ENCODE results near the gene KAZN.

KAZN gene

DNA sequence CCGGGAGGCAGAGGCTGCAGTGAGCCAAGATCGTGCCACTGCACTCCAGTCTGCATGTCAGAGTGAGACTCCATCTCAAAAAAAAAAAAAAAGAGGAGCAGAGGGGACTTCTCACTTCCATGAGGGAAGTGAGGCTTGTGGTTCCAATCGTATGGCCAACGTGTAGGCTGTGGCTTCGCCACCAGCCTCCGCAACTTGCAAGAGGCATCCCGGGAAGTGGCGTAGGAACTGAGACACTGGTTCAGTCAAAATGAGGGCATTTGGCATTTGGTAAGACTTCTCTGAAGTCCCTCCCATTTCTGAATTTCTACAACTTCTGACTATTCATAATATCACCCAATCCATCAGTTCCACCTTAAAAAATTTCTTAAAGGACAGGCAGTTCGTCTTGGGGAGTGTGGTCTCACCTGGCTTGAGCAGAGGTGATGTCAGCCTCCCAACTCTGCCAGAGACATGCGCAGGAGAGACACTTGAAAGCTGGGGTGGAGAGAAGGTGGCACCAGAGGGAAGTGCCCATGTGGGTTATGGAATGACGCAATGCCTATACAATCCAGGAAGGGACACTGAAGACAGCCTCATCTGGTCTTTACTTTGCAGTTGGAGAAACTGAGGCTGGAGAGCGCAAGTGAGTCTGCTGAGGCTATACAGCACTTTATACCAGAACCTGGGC lies 17.2 kb downstream of the KAZN start:
- DNase-seq, result no peak

DNA sequence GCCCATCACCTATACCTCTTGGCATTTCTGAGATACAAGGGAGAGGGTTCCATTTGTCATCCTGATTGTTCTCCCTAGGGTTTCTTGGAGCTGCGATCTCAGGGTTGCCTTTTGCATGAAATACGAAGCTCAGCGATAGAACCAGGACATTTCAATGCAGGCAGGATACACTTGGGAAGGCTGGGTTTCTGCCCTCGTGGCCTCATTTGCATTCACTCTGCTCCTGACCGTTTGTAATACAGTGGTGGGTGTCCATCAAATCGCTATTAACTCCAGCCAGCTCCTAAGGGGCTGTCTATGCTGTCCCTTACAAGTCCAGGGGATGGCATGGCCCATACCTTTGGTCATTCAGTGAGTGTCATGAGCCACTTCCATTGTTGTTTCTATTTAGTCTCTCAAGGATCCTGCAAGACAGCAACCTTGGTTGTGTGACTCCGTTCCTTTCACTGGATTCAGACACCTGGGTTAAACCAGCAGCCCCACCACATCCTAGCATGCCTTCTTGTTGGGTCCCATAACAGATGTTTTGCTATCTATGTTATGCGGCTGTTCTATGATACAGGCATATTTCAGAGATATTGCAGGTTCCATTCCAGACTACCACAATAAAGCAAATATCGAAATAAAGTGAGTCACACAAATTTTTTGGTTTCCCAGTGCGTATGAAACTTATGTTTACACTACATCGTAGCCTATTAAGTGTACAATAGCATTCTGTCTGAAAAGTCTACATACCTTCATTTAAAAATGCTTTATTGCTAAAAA lies 18.3 kb downstream of the KAZN start:
- DNase-seq, result no peak

DNA sequence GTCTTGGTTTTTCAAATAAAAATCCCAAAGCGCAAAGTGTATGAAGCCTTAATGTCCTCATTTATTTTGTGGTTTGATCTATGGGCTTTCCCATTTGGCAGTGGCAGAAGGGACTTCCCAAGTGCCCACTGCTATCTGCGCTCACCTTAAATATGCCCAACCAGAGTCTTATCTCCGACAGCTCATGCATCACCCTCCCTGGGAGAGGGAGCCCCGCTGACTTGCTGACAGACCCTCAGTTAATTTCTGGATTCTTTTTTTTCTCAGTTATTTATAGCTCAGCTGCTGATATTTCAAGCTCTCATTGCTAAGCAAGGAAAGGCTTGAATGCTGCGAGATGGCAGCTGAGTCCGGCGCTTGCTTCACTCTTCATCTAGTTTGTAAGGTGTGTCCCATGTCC lies 19.3 kb downstream of the KAZN start:
- DNase-seq, result no peak

DNA sequence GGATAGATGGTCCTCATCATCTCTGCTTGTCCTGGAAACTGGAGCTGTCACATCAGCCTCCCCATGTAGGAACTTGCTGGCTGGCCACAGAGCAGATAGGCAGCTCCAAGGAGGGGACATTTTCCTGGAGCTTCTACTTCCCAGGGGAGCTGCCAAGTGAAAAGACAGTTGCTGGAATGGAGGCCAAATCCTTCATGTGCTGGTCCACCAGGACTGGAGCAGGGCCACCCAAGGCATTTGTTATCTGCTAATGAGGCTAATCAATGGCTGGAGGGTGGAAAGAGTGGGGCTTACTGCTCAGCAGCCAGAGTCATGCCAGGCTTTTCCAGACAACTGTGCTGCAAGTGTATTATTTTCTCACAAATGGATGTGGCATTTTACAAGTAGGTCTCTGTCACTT lies 22.5 kb downstream of the KAZN start:
- DNase-seq, result no peak

DNA sequence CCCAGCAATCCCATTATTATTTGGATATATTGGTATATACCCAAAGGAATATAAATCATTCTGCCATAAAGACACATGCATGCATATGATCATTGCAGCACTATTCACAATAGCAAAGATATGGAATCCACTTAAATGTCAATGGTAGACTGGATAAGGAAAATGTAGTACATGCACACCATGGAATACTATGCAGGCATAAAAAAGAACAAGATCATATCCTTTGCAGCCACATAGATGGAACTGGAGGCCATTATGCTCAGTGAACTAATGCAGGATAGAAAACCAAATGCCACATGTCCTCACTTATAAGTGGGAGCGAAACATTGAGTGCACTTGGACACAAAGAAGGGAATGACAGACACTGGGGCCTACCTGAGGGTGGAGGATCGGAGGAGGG lies 24.6 kb downstream of the KAZN start:
- no peak for DNase-seq

DNA sequence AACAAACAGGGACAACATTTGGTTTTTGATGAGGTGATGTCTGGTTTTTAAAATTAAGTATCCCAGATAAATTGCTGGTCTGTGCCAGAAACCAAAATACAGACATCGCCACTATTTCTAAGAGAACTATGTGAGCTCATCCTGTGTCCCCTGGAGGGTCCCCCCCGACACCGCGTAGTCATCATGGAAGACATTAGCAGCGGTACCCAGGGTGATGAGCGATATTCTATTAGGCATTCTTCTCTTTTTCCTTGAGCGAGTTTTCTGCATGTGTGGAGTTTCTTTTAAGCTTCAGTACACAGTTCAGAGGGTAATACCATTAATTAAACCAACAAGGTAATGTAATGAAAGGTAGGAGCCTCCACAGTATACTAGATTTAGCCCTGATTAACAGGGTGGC lies 26.5 kb downstream of the KAZN start:
- no peak for DNase-seq

DNA sequence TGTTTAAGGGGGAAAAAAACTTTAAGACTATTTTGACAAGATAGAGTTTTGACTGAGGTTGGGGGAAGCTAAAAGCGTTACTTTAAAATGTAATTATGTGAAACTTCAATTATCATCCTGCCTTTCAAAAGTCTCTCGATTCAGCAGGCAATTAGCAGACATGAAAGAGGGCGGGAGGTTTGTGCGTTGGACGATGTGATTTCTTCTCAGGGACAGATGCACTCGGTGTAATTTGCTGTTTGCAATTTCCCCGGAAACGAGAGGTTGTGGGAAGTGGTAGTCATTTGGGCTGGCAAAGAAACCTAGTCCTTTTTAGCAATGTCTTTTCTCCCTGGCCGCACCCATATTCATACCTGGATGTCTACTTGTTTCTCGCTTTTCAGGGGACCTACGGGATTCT lies 27.1 kb downstream of the KAZN start:
- DNase-seq, result peak; percentile 68

DNA sequence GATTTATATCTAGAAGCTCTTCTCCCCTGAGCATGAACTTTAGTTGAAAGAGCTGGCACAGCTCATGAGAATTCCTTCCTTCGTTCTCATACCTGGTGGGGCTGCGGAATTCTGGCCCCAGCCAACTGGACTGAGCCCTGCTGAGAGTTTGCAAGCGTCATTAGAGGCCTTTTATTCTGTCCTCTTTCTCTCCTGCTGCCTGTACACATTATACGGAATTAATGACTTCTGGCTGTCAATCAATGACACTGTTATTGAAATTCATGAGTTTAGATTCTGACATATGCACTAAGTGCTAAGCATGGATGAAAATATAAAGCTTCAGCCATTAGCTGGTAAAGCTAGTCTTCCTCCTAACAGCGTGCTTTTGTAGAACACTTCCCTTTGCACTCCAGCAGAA lies 27.5 kb downstream of the KAZN start:
- DNase-seq, result no peak

DNA sequence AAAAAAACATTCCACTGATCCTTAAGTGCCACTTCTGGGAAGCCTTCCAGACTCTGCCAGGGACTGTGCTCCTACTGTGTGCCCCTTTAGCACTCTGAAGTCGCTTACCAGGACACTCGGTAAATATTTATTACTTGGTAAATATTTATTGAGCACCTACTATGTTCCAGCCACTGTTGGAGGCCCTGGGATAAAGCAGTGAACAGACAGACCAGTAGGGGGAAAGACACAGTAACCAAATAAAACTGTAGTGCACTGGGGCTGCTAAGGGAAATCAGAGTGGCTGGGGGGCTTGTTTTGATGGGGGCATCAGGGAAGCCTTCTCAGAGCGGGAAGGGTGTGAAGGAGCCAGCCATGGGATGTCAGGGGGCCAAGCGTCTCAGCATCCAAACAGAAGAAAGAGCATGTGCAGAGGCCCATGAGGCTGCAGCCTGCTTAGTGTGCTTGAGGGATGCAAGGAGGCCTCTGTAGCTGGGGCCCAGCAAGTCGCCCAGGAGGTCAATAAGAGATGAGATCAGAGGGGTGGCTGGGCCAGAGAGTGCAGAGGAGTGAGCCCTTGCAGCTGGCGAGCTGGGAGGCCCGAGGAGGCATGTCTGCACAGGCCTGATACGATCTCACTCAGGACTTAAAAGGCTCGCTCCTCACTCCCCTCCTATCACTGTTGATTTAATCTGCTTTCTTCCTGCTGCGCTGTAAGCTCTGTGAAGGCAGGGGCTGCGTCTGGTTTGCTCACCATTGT lies 28.6 kb downstream of the KAZN start:
- DNase-seq, result no peak

DNA sequence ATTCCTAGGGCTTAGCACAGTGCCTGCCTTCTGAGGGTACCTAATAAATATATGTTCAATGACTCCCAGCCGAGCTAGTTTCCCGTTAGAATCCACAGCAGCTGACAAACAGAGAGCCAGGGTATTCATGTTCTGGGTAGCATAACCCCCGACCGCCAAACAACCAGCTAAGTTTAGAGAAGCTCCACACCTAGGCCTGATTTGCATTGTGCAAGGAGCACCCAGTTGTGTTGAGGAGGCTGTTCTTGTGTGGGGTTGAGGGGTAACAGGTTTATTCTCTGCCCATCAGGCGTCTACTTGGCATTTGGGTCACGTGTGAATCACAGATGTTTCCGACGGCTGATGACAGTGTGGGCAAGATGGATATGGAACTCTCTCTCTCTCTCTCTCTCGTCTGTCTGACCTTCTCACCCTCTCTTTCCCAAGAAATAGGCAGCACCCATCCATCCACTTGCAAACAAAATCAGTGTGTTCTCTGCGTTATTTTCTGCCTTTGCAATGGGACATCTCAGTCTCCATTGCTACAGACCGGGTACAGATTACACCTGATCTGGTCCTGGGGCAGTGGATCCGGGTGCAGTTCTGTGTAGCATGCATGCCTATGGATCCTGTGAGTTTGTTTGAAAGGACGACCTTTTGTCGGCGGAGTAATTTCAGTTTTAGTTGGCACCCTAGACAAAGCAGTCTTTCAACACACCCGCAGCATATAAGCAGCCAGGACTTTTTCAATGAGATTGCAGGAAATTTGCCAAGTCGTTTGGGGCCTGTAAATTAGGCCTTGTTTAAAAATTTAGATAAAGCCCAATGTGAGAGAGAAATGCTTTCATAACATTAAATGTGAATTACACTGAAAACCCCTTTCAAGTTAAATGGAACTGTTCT lies 29.4 kb downstream of the KAZN start:
- DNase-seq, result no peak

DNA sequence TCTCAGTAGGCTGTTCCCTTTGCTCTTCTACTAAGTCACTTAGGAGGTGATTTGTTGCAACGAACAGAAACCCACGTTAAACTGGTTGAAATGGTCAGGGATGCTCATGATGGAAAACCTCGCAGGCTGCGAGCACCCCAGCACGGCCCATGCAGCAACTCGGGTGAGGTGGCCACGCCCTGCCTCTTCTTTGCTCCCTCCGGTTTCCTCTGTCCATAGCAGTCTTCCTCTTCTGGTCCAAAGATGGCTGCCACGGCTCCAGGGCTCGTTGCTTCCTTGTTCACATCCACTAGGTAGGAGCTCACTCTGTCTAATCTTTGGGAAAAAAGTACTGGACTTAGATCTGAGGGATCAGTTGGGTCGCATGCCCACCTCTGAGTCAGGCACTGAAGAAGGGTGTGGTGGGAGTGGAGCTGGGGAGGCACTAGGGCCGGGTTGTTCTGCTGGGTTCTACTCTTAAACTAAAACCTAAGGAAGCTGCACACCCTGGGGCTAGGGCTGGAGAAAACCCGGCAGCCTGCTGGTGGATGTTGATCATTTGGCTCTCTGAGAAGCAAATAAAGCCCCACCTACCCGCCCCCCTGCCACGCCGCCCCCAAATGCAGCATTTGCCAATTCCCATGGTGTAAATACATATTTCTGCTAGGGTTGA lies 31.0 kb downstream of the KAZN start:
- no peak for DNase-seq

DNA sequence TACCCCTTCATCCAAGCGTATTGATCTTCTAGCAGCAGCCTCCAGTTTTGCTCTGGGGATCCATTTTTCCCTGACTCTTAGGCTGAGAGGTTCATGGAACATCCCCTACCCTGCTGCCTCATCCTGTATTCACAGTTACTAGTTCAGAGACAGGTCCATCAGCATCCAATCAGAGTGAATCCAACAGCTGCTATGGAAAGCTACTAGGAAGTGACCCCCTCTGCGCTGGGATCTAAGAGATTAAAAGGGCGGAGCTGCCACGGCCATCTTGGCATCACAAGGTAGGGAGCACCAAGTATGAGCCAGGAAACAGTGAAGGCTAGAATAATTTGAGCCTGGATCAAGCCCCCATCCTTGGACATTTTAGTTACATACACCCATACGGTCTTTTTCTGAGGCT lies 32.5 kb downstream of the KAZN start:
- DNase-seq, result no peak

DNA sequence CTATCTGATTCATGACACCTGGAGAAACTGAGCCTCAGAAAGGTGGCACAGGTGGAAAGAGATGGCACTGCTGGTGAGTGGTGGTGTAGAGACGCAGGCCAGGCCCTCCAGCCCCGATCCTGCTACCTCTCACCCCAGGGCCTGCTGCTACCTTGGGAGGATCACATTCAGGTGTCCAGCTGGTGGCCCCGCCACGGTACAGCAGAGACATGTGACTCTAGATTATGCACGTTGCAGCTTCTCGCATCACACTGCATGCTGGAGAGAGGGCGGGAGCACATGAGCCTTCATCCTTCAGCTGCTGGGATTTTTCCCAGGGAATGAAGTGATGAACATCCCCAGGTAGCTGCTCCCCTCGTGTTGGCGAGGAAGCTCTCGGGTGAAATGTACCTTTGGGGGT lies 32.9 kb downstream of the KAZN start:
- no peak for DNase-seq

DNA sequence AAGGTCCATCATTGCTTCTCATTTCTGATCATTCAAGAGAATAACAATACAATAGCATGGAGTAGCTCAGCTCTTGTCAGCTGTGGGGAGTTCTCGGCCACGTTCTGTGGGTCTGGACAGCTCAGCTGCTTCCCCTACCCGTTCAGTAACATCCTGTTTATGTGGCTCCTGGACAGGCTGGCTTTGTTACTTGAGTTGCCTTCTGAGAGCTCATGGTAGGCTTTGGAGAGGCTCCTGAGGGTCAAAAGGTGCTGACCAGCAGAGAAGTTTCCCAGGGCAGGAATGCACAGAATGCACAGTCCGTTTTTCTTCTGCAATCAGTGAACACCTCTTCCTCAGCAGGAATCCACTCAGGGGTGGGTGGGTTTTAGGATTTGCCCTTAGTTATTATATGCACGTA lies 36.0 kb downstream of the KAZN start:
- no peak for DNase-seq

DNA sequence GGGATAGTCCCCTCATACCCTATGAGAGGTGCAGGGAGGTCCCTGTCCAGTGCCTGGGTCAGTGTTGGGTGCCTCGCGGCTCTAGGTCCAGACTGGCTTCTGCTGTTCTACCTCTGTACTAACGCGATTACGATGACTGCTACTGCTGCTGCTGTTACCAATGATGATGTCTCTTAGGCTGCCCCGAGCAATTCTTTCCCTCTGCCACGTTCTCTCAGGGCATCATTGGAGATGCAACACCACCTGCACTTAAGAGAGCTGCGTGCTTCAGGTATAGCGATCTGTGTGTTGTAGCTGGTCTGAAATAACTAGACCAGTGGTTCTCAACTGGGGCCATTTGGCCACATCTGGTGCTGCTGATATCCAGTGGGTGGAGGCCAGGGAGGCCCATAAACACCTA lies 36.9 kb downstream of the KAZN start:
- DNase-seq, result no peak

DNA sequence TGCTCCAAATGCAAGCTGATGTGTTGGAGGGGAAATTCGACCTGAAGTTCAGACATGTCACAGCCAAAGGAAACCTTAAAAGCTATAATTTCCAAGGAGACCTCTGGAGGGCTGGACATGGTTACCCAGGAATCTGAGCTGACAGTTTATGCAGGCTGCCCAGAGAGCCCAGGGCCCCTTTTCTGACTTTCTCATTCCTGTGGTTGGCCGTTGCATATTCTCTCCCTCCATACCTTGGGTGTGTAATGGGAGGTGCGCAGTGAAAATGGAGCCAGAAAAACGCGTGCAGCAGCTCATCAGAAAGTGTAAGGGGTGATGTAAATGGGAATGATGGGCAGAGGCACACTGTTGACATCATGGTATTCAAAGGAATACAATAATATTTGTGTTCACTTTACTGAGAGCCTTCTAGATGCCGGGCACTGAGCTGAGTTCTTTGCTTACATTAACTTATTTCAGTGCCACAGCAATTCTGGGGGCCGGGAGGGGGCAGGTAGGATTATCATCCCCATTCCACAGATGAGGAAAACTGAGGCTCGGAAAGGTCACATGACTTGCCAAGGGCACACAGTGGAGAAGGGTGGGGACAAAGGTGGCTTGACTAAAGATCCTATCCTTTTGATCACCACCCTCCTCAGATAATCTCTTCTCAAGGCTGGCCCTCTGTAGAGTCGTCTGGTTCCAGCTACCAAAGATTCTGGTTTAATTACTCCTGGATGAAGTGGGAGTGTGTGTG lies 38.6 kb downstream of the KAZN start:
- DNase-seq, result no peak

DNA sequence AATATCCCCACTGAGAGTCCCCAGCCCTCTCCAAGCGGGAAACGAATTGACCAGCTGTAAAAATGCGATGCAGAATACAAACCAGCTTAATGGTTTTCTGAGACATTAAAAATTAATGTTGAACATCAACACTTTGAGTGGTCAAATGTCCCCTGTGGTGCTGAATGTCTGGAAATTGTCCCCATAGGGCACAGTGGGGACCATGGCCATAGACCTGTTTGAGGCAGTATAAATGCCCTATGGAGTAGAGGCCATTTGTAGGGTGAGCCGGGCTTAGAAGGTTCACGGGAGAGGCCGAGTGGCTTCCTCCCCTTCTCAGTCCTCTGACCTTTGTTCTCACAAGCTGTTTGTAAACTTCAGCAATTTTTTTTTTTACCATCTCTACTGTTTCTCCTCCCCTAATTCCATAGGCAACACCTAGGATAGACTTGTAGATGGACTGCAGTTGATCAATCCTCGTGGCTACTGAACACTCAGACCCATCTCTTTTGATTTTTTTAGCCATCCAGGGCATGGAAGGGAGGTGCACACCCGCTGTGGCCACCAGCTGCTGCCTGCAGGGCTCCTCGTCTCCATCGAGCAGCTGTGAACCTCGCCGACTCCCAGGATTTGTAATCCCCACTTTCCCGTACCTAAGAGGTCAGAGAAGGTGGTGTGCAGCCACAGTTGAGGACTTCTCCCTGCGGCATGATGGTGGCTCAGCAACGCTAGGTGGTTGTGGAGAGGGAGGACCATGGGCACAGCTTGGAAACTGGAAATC lies 41.0 kb downstream of the KAZN start:
- DNase-seq, result no peak

DNA sequence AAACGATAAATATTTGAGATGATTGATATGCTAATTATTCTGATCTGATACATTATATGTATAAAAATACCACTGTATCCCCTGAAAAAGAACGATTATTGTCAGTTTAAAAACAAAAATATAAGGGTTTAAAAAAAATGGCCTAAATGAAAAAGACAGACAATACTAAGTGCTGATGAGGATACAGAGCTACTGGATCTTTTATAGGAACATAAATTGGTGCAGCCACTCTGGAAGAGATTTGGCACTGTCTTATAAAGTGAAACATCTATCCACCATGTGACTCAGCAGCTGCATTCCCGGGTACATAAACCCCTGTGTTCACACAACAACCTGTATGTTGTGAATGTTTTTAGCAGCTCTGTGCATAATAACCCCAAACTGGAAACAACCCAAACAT lies 44.2 kb downstream of the KAZN start:
- no peak for DNase-seq

DNA sequence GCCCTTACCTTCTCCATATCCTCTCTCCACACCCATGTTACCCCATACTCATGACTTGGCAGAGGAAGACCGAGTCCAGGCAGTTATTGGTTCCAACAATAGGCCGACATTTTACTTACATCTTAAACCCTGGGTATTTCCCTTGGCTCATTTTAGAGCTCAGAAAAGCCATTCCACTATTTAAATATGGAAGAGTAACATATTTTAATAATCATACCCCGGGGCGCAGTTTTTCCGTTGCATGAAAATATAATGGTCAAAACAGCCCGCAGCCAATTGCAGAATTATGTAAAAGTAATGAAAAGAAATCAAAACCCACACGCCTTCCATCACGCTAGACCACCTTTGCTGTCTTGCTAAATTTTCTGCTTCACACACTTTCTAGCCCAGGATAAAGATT lies 48.5 kb downstream of the KAZN start:
- no peak for DNase-seq

DNA sequence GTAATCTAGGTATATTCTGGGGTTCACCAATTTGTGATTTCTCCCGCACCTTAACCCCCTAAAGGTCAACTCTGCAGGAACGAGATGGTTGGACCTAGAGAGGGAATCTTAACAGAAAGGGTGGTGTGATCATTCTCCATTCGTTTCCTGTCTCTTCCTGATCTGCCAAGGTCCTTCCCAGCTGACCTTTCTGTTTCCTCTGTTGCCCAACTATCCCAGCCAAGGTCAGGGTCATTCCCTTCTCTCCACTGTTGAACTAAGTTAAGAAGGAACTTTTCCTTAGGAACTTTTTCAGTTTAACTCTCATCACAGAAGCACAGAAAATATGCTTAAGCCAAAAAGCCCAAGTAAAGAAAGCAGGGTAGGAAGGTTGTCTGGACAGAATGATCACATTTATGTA lies 49.3 kb downstream of the KAZN start:
- no peak for DNase-seq

DNA sequence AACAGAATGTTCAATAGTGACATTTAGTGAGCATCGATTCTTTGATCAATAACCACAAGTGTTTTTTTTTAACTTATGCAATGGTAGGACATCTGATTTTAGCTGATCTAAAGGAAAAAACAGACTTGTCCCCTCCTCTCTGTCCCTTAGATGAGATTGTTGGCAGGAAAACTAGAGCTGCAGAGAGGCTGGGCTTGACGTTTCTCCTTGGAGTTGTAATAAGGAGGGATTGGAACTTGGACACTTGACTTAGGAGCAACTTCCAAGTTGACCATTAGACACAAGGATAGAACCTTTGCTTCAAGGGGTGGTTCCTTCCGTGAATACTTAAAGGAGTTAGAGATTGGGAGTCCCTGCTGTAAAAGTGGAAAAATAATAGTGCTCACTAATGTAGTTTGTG lies 49.9 kb downstream of the KAZN start:
- no peak for DNase-seq

Measured in NCI-H1105 treated with DMSO at 0.1 percent for 48 hours (cell line).